GM04503 (cell line): ENCODE measurements around the gene KTN1.

Source experiments
- DNase-seq: peaks from one replicate; pipeline ENCODE4 v3.0.0-alpha.2; 2012; ENCODE audit warnings: low read depth

Gene KTN1, protein sequence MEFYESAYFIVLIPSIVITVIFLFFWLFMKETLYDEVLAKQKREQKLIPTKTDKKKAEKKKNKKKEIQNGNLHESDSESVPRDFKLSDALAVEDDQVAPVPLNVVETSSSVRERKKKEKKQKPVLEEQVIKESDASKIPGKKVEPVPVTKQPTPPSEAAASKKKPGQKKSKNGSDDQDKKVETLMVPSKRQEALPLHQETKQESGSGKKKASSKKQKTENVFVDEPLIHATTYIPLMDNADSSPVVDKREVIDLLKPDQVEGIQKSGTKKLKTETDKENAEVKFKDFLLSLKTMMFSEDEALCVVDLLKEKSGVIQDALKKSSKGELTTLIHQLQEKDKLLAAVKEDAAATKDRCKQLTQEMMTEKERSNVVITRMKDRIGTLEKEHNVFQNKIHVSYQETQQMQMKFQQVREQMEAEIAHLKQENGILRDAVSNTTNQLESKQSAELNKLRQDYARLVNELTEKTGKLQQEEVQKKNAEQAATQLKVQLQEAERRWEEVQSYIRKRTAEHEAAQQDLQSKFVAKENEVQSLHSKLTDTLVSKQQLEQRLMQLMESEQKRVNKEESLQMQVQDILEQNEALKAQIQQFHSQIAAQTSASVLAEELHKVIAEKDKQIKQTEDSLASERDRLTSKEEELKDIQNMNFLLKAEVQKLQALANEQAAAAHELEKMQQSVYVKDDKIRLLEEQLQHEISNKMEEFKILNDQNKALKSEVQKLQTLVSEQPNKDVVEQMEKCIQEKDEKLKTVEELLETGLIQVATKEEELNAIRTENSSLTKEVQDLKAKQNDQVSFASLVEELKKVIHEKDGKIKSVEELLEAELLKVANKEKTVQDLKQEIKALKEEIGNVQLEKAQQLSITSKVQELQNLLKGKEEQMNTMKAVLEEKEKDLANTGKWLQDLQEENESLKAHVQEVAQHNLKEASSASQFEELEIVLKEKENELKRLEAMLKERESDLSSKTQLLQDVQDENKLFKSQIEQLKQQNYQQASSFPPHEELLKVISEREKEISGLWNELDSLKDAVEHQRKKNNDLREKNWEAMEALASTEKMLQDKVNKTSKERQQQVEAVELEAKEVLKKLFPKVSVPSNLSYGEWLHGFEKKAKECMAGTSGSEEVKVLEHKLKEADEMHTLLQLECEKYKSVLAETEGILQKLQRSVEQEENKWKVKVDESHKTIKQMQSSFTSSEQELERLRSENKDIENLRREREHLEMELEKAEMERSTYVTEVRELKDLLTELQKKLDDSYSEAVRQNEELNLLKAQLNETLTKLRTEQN (N-terminal part only)

DNA sequence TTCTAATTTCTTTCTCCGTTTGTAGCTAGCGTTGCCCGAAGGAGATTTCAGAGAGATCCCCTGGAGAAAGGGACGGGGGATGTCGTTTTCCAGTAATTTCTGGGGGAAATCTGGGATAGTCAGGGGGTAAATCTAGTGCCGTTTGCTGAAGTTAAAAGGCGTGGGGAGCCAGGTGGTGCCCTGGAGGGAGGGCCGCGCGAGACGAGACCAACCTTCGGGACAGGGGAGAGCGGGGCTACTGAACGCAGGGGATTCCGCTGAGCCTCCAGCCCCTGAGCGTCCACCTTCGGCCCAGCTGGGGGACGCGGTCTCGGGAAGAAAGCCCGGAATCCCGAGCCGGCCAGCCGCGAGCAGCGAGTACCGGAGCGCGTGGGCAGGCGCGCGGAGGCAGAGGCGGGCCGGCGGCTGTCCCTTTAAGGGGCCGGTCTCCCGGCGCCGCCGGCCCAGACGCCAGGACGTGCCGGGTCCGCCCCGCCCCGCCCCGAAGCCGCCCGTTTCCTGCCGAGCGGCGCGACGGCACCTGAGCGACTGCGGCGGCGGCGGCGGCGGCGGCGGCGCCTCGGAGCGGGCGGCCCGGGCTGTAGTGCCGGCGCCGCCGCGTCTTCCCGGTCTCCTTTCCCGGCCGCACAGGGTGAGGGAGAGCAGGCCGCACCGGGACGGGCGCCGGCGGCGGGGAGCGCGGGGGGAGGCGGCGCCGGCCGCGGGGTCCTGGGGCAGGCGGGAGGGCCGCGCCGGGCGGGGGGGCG lies at the start of gene KTN1:
Gene KTN1 (plus strand): TSS at position 484 of the 746 bp plus-strand sequence. CDS start 31,842 bp downstream, outside the sequence.
- no peak for DNase-seq

DNA sequence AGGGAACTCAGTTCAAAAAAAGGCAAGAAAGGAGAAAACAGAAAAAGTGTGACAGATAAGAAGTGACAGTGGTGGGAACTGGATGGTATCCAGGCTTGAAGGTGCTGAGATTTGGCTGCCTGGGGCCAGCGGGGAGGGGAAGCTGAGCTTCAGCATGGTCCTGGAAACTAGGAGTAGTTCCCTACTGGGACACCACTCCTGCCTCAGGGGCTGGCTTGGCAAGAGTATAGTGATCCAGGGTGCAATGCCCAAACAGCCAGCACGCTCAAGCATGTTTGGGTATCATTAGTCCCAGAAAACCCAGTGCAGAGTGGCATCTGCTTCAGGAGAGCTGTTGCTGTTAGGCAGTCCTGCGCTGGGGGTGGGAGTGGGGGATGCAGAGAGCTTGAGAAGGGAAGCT lies 49.5 kb upstream of the KTN1 start:
- DNase-seq = no peak

DNA sequence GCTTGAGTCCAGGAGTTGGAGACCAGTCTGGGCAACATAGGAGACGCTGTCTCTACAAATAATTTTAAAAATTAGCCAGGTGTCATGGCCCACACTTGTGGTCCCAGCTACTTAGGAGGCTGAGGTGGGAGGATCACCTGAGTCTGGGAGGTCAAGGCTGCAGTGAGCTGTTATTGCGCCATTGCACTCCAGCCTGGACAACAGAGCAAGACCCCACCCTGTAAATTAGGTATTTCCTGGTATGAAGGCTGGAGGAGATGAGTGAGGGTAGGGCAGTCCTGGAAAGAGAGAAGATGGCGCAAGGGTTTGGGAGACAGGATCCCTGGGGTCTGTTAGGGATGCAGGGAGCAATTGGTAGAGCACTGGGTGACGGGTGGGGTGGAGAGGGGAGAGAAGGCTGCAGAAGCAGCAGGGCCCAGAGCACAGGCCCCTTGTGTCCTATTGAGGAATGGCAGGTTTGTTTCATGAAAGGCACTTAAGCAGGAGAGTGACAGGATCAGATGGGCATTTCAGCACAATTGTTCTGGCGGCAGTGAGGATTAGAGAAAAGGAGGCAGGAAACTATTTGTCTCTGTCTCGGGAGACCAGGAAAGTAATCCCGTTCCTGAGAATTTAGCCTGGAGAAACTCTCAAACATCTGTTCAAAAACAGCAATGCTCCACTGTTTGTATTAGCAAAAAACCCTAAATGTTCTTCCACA lies 47.2 kb upstream of the KTN1 start:
- no peak for DNase-seq

DNA sequence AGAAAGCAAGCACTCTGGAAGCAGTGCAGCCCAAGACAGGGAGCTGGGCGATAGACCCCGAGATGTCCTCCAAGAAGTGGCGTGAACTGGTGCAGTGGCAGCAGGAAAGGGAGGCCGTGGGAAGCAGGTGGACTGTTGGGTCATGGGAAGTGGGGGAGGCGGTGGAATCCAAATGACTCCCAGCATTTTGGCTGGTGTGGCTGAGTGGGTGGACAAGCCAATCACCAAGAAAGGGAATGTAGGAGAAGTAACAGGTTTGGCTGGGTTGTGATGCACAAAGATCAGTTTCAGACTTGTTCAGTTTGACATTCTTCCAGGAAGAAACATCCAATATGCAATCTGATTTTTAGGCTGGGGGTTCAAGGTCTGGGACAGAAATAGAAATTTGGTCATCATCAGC lies 46.0 kb upstream of the KTN1 start:
- DNase-seq = no peak

DNA sequence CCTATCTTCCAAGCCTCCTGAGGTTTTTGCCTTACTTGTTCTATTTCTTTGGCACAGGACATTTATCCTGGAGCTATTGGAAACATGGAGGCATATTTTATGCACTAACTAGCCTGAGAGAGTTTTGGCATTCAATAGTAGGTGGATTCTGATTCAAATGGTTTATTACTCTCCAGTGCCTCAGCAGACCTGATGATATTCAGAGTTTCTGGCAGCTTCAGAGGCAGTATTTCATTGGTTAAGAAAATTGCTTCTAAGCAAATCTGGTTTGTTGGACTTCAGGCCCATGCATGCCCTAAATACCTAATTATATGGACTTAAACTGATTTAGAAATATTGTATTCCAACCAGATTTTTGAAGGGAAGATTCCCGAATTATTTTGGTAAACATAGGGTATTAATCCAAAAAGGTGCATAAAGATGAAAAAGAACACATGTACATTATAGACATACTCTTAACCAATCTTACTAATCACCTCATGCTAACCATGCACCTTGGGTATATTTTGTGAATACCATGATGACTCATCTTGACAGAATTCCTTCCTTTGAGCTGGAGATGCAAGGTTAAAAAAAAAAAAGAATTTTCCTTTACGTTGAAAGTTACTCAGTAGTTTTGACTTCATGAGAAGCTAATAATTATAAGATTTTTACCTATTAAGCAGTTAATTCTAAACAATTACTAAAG lies 44.3 kb upstream of the KTN1 start:
- no peak for DNase-seq

DNA sequence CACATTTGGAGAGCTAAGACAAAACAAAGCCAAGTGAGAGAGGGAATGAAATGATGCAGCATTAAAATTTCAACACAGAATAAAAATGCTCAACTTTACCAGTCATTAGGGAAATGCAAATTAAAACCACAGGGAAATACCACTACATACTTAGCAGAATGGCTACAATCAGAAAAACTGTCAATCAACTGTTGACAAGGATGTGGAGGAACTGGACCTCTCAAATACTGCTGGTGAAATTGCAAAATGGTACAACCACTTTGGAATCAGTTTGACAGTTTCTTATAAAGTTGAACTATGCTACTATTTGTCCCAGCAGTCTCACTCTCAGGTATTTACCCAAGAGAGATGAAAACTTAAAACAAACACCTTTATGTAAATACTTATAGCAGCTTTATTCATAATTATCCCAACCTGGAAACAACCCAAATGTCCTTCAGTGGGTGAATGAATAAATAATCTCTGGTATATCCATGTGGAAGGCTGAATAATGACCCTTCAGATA lies 43.8 kb upstream of the KTN1 start:
- no peak for DNase-seq

DNA sequence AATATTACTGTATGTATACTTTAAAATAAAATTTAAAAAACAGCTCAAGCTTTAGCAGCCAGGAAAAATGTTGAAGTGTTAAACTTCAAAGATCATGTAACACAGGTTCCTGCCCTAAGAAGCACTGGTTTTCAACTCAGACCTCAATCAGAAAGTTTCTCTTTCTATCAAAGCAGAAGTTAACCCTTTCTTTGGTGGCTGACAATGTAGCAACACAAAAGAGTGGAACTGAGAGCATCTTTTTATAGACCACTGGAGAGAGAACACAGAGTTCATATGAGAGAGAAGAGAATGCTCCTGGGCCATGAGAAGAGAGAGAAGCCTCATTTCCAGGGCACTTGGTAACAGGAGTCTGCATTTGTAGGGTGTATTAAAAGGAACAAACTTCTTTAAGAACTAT lies 42.2 kb upstream of the KTN1 start:
- no peak for DNase-seq

DNA sequence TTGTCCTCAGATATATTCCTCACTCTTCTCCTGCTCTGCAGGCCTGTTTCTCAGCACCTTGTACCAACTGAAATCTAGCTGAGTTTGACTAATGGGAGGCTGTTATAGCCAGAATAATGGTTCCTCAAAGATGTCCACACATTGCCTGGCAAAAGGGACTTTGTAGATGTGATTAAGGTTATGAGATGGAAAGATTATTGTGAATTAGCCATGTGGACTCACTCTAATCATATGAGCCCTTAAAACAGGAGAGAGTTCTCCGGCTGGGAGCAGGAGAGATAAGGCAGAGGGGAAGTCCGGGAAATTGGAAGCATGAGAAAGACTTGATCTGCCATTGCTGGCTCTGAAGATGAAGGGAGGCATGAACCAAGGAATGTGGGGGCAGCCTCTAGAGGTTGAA lies 40.0 kb upstream of the KTN1 start:
- no peak for DNase-seq

DNA sequence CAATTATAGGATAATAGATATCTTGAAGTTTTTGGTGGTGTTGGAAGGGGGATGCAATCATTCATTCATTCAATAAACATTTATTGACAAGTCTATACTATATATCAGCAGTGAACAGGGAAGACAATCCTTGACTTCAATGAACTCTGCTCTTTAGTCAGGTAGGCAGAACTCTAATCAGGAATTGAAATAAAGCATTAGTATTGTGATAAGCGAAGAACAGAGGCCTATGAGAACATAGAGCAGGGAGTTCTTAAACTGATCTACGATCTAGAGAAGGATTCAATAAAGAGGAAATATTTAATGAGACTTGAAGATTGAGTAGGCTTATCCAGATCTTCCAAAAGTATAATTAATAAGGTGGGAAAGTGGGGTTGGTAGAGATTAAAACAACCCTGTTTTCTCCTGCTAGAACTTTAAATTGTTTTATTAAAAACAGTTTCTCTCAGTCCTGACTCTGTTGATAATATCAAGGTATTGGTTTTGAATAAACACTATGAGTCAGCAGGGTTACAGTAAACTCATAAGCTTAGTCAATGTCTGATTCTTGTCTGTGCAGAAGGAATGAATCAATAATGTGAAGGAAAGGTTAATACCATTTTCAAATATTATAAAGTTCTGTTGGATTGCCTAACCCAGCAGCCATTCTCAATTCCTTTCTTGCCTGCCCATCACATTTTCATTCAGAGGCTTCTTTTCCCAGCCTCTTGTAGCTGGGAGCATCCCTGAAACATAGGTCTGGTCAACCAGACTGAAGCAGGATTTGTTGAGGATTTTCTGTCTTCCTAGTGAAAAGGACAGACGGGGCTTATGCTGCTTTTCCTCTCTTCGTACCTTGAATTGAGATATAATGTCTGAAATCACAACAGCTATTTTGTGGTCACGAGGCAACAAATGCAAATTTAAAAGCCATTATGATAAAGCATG lies 38.9 kb upstream of the KTN1 start:
- no peak for DNase-seq

DNA sequence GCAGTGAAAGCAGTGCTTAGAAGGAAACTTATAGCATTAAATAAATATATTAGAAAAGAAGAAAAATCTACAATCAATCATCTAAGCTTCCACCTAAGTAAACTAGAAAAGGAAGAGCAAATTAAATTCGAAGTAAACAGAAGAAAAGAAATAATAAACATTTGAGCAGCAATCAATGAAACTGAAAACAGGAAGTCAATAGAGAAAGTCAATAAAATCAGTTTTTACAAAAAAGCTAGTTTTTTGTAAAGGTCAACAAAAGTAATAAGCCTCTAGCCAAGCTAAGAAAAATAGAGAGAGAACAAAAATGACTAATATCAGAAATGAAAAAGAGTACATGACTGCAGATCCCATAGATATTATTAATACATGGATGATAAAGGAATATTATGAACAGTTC lies 34.2 kb upstream of the KTN1 start:
- DNase-seq = no peak

DNA sequence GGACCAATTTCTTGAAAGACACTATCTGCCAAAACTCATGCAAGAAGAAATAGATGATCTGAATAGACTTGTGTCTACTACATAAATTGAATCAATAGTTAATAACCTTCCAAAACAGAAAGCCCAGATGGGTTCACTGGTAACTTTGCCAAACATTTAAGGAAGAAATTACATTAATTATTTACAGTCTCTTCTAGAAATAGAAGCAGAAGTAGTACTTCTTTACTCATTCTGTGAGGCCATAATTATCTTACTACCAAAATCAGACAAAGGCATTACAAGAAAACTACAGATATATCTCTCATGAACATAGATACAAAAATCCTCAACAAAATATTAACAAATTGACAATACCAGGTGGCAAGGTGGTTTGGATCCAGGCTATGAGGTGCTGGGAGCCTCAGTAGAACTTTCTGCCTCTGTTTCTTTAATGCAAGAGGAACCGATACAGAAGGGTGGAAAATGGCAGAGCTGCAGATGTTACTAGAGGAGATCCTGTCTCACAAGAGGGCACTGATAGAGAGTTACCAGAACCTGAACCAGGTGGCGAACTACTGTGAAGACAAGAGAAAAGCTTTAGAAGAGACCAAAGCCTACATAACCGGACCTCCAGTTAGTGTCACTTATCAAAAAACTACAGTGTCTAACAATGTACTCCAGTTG lies 33.7 kb upstream of the KTN1 start:
- DNase-seq = no peak

DNA sequence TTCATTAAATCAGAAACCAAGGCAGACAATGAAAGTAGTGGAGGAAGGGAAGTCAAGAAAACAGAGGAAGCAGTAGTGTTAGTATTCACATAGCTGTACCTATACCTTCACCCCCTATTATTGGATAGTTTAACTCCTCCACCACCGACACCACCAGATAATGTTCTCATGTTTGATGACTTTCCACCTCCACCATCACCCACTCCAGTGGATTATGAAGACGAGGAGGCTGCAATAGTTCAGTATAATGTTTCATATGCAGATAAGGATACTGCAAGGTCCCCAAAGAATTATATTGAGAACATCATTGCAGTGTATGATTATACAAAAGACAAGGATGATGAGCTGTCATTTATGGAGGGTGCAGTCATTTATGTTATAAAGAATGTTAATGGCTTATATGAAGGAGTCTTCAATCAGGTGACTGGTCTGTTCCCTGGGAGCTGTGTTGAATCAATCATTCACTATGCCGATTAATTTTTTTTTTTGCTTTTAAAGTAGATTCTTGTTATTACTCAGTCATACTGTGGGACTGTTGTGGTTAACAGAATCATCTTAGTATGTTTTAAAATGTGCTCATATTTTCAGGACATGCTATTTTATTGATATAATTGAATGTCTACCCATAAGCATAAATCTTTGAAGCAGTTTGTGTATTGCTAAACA lies 32.2 kb upstream of the KTN1 start:
- DNase-seq = no peak

DNA sequence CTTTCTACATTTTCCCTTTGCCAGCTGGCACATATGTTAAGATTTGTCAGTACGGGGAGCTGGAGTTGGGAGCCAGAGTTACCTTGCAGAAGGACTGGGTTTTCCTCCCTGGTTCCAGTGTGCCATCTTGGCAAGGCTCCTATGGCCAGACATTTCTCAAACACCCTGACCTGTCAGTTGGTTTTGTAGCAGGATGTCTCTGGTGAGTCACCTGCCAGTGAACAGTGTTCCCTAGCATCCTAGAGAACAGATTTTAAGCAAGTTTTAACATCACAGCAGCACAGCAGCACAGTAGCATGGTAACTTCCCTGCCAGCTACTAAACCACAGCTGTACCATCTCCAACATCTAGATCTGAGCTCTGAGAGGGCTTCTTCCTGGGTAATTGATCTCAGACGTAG lies 26.2 kb upstream of the KTN1 start:
- DNase-seq = no peak

DNA sequence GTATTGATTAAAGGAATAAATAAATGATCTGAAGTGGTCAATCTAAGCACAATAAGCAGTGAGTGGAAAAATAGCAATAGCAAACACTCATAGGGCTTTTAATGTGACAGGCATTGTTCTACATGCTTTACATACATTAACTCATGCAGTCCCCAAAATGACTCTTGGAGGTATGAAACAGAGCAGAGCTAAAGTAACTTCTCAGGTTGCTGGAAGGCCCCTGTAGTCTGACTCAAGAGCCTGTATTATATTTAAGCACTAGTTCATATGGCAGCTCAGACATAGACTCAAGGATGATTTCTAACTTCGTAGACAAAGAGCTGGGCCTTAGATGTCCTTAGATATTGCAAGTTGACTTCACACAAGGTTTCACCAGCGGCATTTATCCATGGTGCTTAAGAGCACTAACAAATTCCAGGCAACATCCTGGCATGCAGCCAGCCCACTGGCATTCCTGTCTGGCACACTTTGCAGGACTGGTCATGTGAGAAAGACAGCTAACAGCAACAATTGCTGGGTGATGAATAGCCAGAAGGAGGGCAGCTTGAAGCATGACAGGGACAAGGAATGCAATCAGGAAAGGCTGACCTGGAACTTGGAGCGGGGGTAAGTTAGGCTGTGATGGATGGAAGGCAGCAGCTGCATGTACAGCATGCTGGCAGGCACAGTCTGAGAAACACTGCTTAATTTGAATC lies 22.9 kb upstream of the KTN1 start:
- peak; percentile 87 for DNase-seq

DNA sequence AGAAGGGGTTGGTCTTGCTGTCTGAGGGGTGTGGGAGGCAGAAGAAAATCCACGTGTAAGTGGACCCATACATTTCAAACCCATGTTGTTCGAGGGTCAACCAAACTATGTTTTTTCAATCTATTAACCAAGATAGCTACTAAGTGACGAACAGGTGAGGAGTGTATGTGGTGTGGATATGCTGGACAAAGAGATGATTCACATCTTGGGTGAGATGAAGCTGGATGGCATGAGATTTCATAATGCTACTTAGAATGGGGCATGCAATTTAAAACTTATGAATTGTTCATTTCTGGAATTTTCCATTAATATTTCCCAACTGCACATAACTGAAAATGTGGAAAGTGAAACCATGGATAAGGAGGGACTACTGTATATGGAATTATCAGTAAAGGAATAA lies 17.9 kb upstream of the KTN1 start:
- DNase-seq = no peak

DNA sequence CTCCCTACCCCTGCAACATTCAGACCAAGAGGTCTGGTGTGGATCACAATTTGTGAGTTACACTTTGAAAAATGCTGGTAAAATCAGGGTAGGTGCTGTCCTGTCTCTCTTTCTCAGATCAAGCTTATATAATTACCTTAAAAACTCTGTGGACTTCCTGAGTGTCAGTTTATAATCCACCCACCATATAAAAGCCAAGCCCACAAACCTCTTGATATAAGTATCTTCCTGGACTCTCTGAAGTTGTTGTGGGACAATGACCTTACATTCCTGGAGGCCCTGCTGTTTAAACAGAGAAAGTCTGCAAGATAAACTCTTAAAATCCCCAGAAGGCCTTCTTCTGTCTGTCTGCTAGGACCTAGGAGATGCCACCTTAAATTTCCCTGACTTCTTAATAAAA lies 11.4 kb upstream of the KTN1 start:
- no peak for DNase-seq

DNA sequence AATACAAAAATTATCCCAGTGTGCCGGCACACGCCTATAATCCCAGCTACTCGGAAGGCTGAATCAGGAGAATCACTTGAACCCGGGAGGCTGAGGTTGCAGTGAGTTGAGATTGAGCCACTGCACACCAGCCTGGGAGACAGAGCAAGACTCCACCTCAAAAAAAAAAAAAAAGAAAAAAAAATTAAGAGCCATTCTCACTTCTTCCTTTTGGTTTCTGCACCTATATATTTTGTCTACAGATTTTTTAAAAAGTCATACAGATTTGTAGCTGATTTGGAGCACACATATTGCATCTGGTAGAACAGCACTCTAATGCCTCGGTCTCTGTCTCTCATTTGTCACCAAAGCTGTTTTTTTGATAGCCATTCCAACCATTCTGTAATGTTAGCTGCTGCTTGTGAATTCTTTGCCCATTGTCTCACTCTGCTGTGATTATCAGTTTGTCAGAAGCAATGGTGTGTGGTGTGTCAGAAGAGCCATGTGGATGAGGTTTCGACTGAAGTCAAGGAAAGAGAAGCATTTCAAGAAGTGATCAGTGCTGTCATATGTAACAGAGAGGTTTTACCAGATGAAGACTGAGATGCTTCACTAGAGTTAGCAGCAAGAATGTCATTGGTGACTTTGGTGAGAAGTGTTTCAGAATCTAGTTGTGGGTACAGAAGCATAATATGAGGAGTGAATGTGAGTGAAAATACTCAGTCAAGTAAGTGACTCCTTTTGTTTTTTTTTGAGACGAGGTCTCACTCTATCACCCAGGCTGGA lies 8.7 kb upstream of the KTN1 start:
- no peak for DNase-seq
